Right lobe of liver (tissue), 6 donors: ENCODE results near the gene RAI1. TPM values are rescaled to one million over a fixed set of nuclear protein-coding genes. Genes with fewer than 3 reads are reported as not detected.

Source experiments
- ATAC-seq, 4 donors: fragments of 200-7000 bp; cut with Tn5 transposase; one replicate each; pipeline ENCODE4 v1.9.1; 2020; ENCODE audit warnings: mild to moderate bottlenecking in 4 of 4, moderate library complexity in 4 of 4
- DNase-seq, 3 donors: peaks; one replicate each; pipeline ENCODE4 v3.0.0-alpha.2; 2020
- H3K27ac ChIP-seq, 3 donors: fragments of 200-600 bp; one replicate each; pipeline ENCODE4 v1.8.0; 2022
- H3K27me3 ChIP-seq, 2 donors: fragments of 200-600 bp; one replicate each; pipeline ENCODE4 v1.8.0; 2022
- H3K36me3 ChIP-seq, 4 donors: fragments of 200-600 bp; sonication (generic) in 1 of 4; one replicate each; pipeline versions ENCODE4 v1.5.1 to v1.8.0; 2017 to 2022; ENCODE audit warnings: control low read depth in 1 of 4
- H3K4me1 ChIP-seq, 4 donors: fragments of 200-600 bp; sonication (generic) in 1 of 4; one replicate each; pipeline versions ENCODE4 v1.5.1 to v1.8.0; 2017 to 2022; ENCODE audit warnings: control low read depth in 1 of 4
- H3K4me3 ChIP-seq, 3 donors: fragments of 200-600 bp; one replicate each; pipeline ENCODE4 v1.8.0; 2022
- H3K9me3 ChIP-seq, 4 donors: fragments of 200-600 bp; sonication (generic) in 1 of 4; one replicate each; pipeline versions ENCODE4 v1.5.1 to v1.8.0; 2017 to 2022; ENCODE audit warnings: control low read depth in 1 of 4
- CTCF ChIP-seq, 4 donors: fragments of 200-600 bp in 3 of 4; fragments of 450-650 bp in 1 of 4; IDR thresholded peaks; one replicate each; pipeline versions ENCODE4 v1.5.1 to v1.8.0; 2016 to 2022; ENCODE audit warnings: antibody characterized with exemption in 4 of 4, mild to moderate bottlenecking in 2 of 4
- POLR2A ChIP-seq: fragments of 450-650 bp; IDR thresholded peaks from one replicate; pipeline ENCODE4 v1.6.1; 2017; ENCODE audit warnings: antibody characterized with exemption, mild to moderate bottlenecking
- WGBS: methylation state at CpG from one replicate; pipeline ENCODE4 v1.1.6; 2018; ENCODE audit warnings: low coverage, low lambda C conversion rate; ENCODE audit not compliant: insufficient coverage; ENCODE audit errors: missing lambda C conversion rate; 5-methylcytosine and 5-hydroxymethylcytosine counted together
- intact Hi-C, 2 donors: fragments of 100-400 bp; cut with DNase I; formaldehyde crosslinking; loops; one replicate each; pipeline versions ENCODE4 v1.11.2 to v1.14.1; 2022
- total RNA-seq, 6 experiments: library from RNA; depleted of rRNA in 2 of 6; stranded (reverse); fragments of >200 nt in 2 of 6; fragmentation: NEBNext Ultra II Directional in 3 of 6; extraction: Animal tissue kit (Norgen Biotek cat#: 25700) in 3 of 6; gene quantifications; one replicate each; pipeline versions ENCODE4 v1.1.0 to v1.2.4, GENCODE V29; 2016 to 2023
- donor health status: DM: no; HTN: yes; CAD: no.
- donor health status: DM: no; HTN: no; CAD: no.
- donor health status: DM: no; HTN: no; CAD: no.
- donor health status: DM: no; HTN: yes; CAD: no.
- donor health status: DM: no; HTN: yes; CAD: no.

RAI1 gene
- total RNA-seq, 6 experiments from 2014 or later = 6.1 to 14.5 (median 8.4) TPM

- DNase-seq (peak in 2 of 3 donors; percentile 34 to 43), ATAC-seq (peak in 1 of 4 donors; percentile 3)
- TF ChIP-seq POLR2A = no peak
- no peak for TF ChIP-seq CTCF (IDR thresholded peaks at IDR 0.05)
- intact Hi-C loops = no loop called here
- Histone ChIP-seq H3K9me3 (no peaks in the 10 kb centered on the region), H3K36me3 (no peaks in the 10 kb centered on the region), H3K4me1 (peaks cover 0 to 83% (median 41%) of the 10 kb centered on the region in 4 donors), H3K4me3 (peak overlapping the region; percentile 83 to 99 (median 86)), H3K27me3 (no peaks in the 10 kb centered on the region), H3K27ac (peak overlapping the region; percentile 99 to 100 (median 99))
- WGBS = 40% methylated on average over 3 of the region's 3 CpGs
Observed at GRCh38 chr17:17837380-17837821, 156.1 kb downstream of the RAI1 start.

GRCh38 chr17:17837966-17838962 is 157.0 kb downstream of the RAI1 start:
- no peaks in the 10 kb centered on the region for H3K9me3 ChIP-seq
- ATAC-seq (peak in 1 of 4 donors; percentile 19), DNase-seq (peak in 2 of 3 donors; percentile 58 to 78)
- H3K4me3 ChIP-seq = no peak overlapping the region
- intact Hi-C loops = no loop called here
- peaks cover 0 to 78% (median 38%) of the 10 kb centered on the region in 4 donors for H3K4me1 ChIP-seq
- peak overlapping the region; percentile 99 to 100 (median 99) for H3K27ac ChIP-seq
- H3K27me3 ChIP-seq = no peaks in the 10 kb centered on the region
- WGBS = 67% methylated on average over 5 of the region's 11 CpGs
- no peaks in the 10 kb centered on the region for H3K36me3 ChIP-seq
- no peak for TF ChIP-seq CTCF (IDR thresholded peaks at IDR 0.05)
- TF ChIP-seq POLR2A = peak; percentile 18

- 2% methylated on average over 12 of the region's 71 CpGs for WGBS
Observed at GRCh38 chr17:17839791-17840707, 158.8 kb downstream of the RAI1 start.

More at GRCh38 chr17:17839791-17840707, 158.8 kb downstream of the RAI1 start:
- intact Hi-C loops = no loop called here
- Histone ChIP-seq H3K27me3 (no peaks in the 10 kb centered on the region), H3K27ac (peak overlapping the region; percentile 99 to 100 (median 99)), H3K4me3 (peak overlapping the region; percentile 8 to 51 (median 47)), H3K4me1 (peaks cover 0 to 61% (median 32%) of the 10 kb centered on the region in 4 donors), H3K9me3 (no peaks in the 10 kb centered on the region), H3K36me3 (no peaks in the 10 kb centered on the region)
- TF ChIP-seq POLR2A (peak; percentile 97), CTCF (IDR thresholded peaks at IDR 0.05) (no peak)
- DNase-seq = peak; percentile 96 to 98 (median 97)
- peak; percentile 65 to 79 (median 72) for ATAC-seq
